Measurements from ENCODE around the gene WDR88.
"Not testable (repeated sequence)": the region's sequence is repeated elsewhere in the genome, so short reads cannot be mapped to it uniquely, and the experiment has no call there.

Gene WDR88

GRCh38 chr19:33159893-33160292 lies 28.0 kb downstream of the WDR88 start:
- TF ChIP-seq HDGF (IDR thresholded peaks at IDR 0.05; ENCODE audit: borderline replicate concordance) (no peak), ELF4 (IDR thresholded peaks at IDR 0.05) (no peak), LEF1 (IDR thresholded peaks at IDR 0.05; ENCODE audit: borderline replicate concordance) (no peak), ARNT (IDR thresholded peaks at IDR 0.05) (no peak), ZNF384 (IDR thresholded peaks at IDR 0.05) (no peak), FOXK2 (IDR thresholded peaks at IDR 0.05) (no peak), SP1 (IDR thresholded peaks at IDR 0.05) (no peak), CTBP1 (IDR thresholded peaks at IDR 0.05; ENCODE audit: borderline replicate concordance) (no peak), BHLHE40 (IDR thresholded peaks at IDR 0.05; ENCODE audit: borderline replicate concordance) (no peak), FOXA1 (IDR thresholded peaks at IDR 0.05) (no peak)
- no peak for DNase-seq (ENCODE audit: extremely low spot score)
- ChIA-PET POLR2A (interaction anchor here (4.6 kb wide), 1 partner anchor 17 kb away, joined by 23 read pairs; no protein-coding TSS in a partner anchor), CTCF (interaction anchor here (0.5 to 1.3 kb wide), 2 partner anchors 25 to 101 kb away, joined by 3 read pairs; no protein-coding TSS in a partner anchor)

- POLR2A ChIA-PET = interaction anchor here (4.6 kb wide), 1 partner anchor 16 kb away, joined by 23 read pairs; no protein-coding TSS in a partner anchor
- no peak for DNase-seq (ENCODE audit: extremely low spot score)
- TF ChIP-seq FOXM1 (IDR thresholded peaks at IDR 0.05; ENCODE audit: borderline replicate concordance) = no peak
- TF ChIP-seq ELF4 (IDR thresholded peaks at IDR 0.05) = no peak
- CTCF ChIA-PET = no interaction called here
These were observed 29.3 kb downstream of the WDR88 start for GRCh38 chr19:33161201-33161600.

- no peak for DNase-seq (ENCODE audit: extremely low spot score)
- ChIA-PET POLR2A (interaction anchor here (1.5 kb wide), 1 partner anchor 13 kb away, joined by 4 read pairs; no protein-coding TSS in a partner anchor), CTCF (no interaction called here)
- TF ChIP-seq ARNT (IDR thresholded peaks at IDR 0.05) (no peak), PKNOX1 (IDR thresholded peaks at IDR 0.05) (no peak), TARDBP (IDR thresholded peaks at IDR 0.05) (no peak), HDGF (IDR thresholded peaks at IDR 0.05; ENCODE audit: borderline replicate concordance) (no peak), ELF4 (IDR thresholded peaks at IDR 0.05) (no peak), ZNF384 (IDR thresholded peaks at IDR 0.05) (no peak), SUZ12 (IDR thresholded peaks at IDR 0.05) (no peak), L3MBTL2 (conservative IDR thresholded peaks at IDR 0.05) (no peak), FOXK2 (IDR thresholded peaks at IDR 0.05) (no peak), SP1 (IDR thresholded peaks at IDR 0.05) (no peak), BHLHE40 (IDR thresholded peaks at IDR 0.05; ENCODE audit: borderline replicate concordance) (no peak), LEF1 (IDR thresholded peaks at IDR 0.05; ENCODE audit: borderline replicate concordance) (no peak), FOXA1 (IDR thresholded peaks at IDR 0.05) (no peak), CTBP1 (IDR thresholded peaks at IDR 0.05; ENCODE audit: borderline replicate concordance) (no peak), FOXM1 (IDR thresholded peaks at IDR 0.05; ENCODE audit: borderline replicate concordance) (no peak), NFRKB (IDR thresholded peaks at IDR 0.05) (no peak)
These were observed 31.6 kb downstream of the WDR88 start for GRCh38 chr19:33163481-33163880.

- POLR2A ChIA-PET; CTCF ChIA-PET; DNase-seq (ENCODE audit: extremely low spot score): not testable (repeated sequence)
These were observed 34.1 kb downstream of the WDR88 start for GRCh38 chr19:33166037-33166436.

- DNase-seq (ENCODE audit: extremely low spot score) = no peak
- TF ChIP-seq SP1 (IDR thresholded peaks at IDR 0.05) (no peak), ELF4 (IDR thresholded peaks at IDR 0.05) (no peak), NFRKB (IDR thresholded peaks at IDR 0.05) (no peak), HDGF (IDR thresholded peaks at IDR 0.05; ENCODE audit: borderline replicate concordance) (no peak), L3MBTL2 (conservative IDR thresholded peaks at IDR 0.05) (no peak), FOXM1 (IDR thresholded peaks at IDR 0.05; ENCODE audit: borderline replicate concordance) (no peak), FOXA1 (IDR thresholded peaks at IDR 0.05) (no peak), PKNOX1 (IDR thresholded peaks at IDR 0.05) (no peak), ARNT (IDR thresholded peaks at IDR 0.05) (no peak), LEF1 (IDR thresholded peaks at IDR 0.05; ENCODE audit: borderline replicate concordance) (no peak), FOXK2 (IDR thresholded peaks at IDR 0.05) (no peak), CTBP1 (IDR thresholded peaks at IDR 0.05; ENCODE audit: borderline replicate concordance) (no peak)
- POLR2A ChIA-PET = no interaction called here
- CTCF ChIA-PET = no interaction called here
These were observed 35.5 kb downstream of the WDR88 start for GRCh38 chr19:33167438-33167837.

GRCh38 chr19:33168528-33168927 lies 36.6 kb downstream of the WDR88 start:
- TF ChIP-seq SUZ12 (IDR thresholded peaks at IDR 0.05) (no peak), ELF4 (IDR thresholded peaks at IDR 0.05) (no peak), TARDBP (IDR thresholded peaks at IDR 0.05) (no peak), CTBP1 (IDR thresholded peaks at IDR 0.05; ENCODE audit: borderline replicate concordance) (no peak), FOXK2 (IDR thresholded peaks at IDR 0.05) (no peak), SP1 (IDR thresholded peaks at IDR 0.05) (no peak), L3MBTL2 (conservative IDR thresholded peaks at IDR 0.05) (no peak), ZNF384 (IDR thresholded peaks at IDR 0.05) (no peak), NFRKB (IDR thresholded peaks at IDR 0.05) (no peak), FOXM1 (IDR thresholded peaks at IDR 0.05; ENCODE audit: borderline replicate concordance) (no peak), BHLHE40 (IDR thresholded peaks at IDR 0.05; ENCODE audit: borderline replicate concordance) (no peak), FOXA1 (IDR thresholded peaks at IDR 0.05) (no peak), ARNT (IDR thresholded peaks at IDR 0.05) (no peak), HDGF (IDR thresholded peaks at IDR 0.05; ENCODE audit: borderline replicate concordance) (no peak), PKNOX1 (IDR thresholded peaks at IDR 0.05) (no peak), LEF1 (IDR thresholded peaks at IDR 0.05; ENCODE audit: borderline replicate concordance) (no peak)
- CTCF ChIA-PET = no interaction called here
- no peak for DNase-seq (ENCODE audit: extremely low spot score)
- POLR2A ChIA-PET = no interaction called here

Measured in HEK293T (cell line).